SK-N-SH (cell line): Measurements from ENCODE around the gene CD300H. TPM values are rescaled to one million over a fixed set of nuclear protein-coding genes. Genes with fewer than 3 reads are reported as not detected.

Experiments used
- CTCF ChIA-PET: fragments of 300-600, 350-600 bp; formaldehyde crosslinking; extraction: SDS; loops from one replicate; lab custom pipeline; 2021; lab: Yijun Ruan, JAX
- POLR2A ChIA-PET: fragments of 350-600 bp; sonication (Branson Sonifier 250); formaldehyde crosslinking; extraction: SDS; loops from one replicate; lab custom pipeline; 2020; ENCODE audit warnings: antibody characterized with exemption, inconsistent platforms; lab: Yijun Ruan, JAX
- DNase-seq: peaks from one replicate; pipeline ENCODE4 v3.0.0; 2012
- H2AFZ ChIP-seq: fragments of 200-600 bp; sonication (generic); 2 replicates; pipeline ENCODE4 v1.8.1; 2016; ENCODE audit warnings: antibody characterized with exemption, mild to moderate bottlenecking, low read depth
- H3F3A ChIP-seq: fragments of 200-600 bp; sonication (generic); replicated peaks from 2 replicates; pipeline ENCODE3; 2016; ENCODE audit warnings: antibody characterized with exemption, mild to moderate bottlenecking; ENCODE audit not compliant: insufficient read depth
- H3K27ac ChIP-seq, 2 experiments: fragments of 200-500 bp in 1 of 2; fragments of 200-600 bp in 1 of 2; sonication (Bioruptor generic) in 1 of 2; sonication (generic), shearing (Covaris generic) in 1 of 2; 2 replicates each; pipeline versions ENCODE4 v1.5.1 to v1.6.1; 2014 to 2016; ENCODE audit warnings: low read depth in 2 of 2, inconsistent platforms in 1 of 2, low read length in 1 of 2, mild to moderate bottlenecking in 1 of 2, mixed read lengths in 1 of 2
- H3K27me3 ChIP-seq: fragments of 200-600 bp; sonication (generic), shearing (Covaris generic); 2 replicates; pipeline ENCODE4 v1.6.1; 2016; ENCODE audit warnings: mixed run types; ENCODE audit not compliant: insufficient read depth
- H3K36me3 ChIP-seq, 2 experiments: fragments of 200-500 bp in 1 of 2; fragments of 200-600 bp in 1 of 2; sonication (Bioruptor generic) in 1 of 2; sonication (generic) in 1 of 2; replicated peaks in 1 of 2; 2 replicates each; pipeline versions ENCODE3 to v1.5.1; 2014 to 2016; ENCODE audit warnings: low read length in 1 of 2, mild to moderate bottlenecking in 1 of 2; ENCODE audit not compliant: insufficient read depth in 2 of 2, control insufficient read depth in 1 of 2
- H3K4me1 ChIP-seq, 2 experiments: fragments of 200-500 bp in 1 of 2; fragments of 200-600 bp in 1 of 2; sonication (Bioruptor generic) in 1 of 2; sonication (generic), shearing (Covaris generic) in 1 of 2; 2 replicates each; pipeline versions ENCODE4 v1.5.1 to v1.6.1; 2014 to 2016; ENCODE audit warnings: low read depth in 1 of 2, low read length in 1 of 2, mixed run types in 1 of 2; ENCODE audit not compliant: insufficient read depth in 2 of 2, control insufficient read depth in 1 of 2
- H3K4me2 ChIP-seq: fragments of 200-600 bp; sonication (generic), shearing (Covaris generic); 2 replicates; pipeline ENCODE4 v1.6.1; 2017; ENCODE audit warnings: mixed run types
- H3K4me3 ChIP-seq, 2 experiments: fragments of 200-500 bp in 1 of 2; fragments of 200-600 bp in 1 of 2; sonication (Bioruptor generic) in 1 of 2; sonication (generic), shearing (Covaris generic) in 1 of 2; 2 replicates each; pipeline versions ENCODE4 v1.5.1 to v1.8.1; 2014 to 2016; ENCODE audit warnings: low read depth in 2 of 2, inconsistent platforms in 1 of 2, low read length in 1 of 2, mild to moderate bottlenecking in 1 of 2, mixed read lengths in 1 of 2, moderate library complexity in 1 of 2
- H3K79me2 ChIP-seq: fragments of 200-600 bp; sonication (generic); 2 replicates; pipeline ENCODE4 v1.8.1; 2017; ENCODE audit warnings: mild to moderate bottlenecking; ENCODE audit not compliant: insufficient read depth
- H3K9ac ChIP-seq: fragments of 200-600 bp; sonication (generic); 2 replicates; pipeline ENCODE4 v1.6.1; 2017; ENCODE audit warnings: mixed run types
- H3K9me2 ChIP-seq: fragments of 200-600 bp; sonication (generic); 2 replicates; pipeline ENCODE4 v1.6.1; 2017; ENCODE audit warnings: mixed run types
- H3K9me3 ChIP-seq: fragments of 200-600 bp; sonication (generic); 2 replicates; pipeline ENCODE4 v1.6.1; 2017; ENCODE audit warnings: mixed run types, mild to moderate bottlenecking, moderate library complexity
- H4K20me1 ChIP-seq: fragments of 200-600 bp; sonication (generic); 2 replicates; pipeline ENCODE4 v1.6.1; 2017; ENCODE audit warnings: mild to moderate bottlenecking, mixed run types; ENCODE audit not compliant: insufficient read depth
- EP300 ChIP-seq, 2 experiments: IDR thresholded peaks; 2 replicates each; pipeline versions ENCODE4 v1.4.0 to v1.6.1; 2012; ENCODE audit warnings: borderline replicate concordance in 1 of 2, low read depth in 1 of 2, low read length in 1 of 2
- FOXJ3 ChIP-seq: sonication (generic); formaldehyde crosslinking; IDR thresholded peaks from 2 replicates; pipeline ENCODE4 v1.5.1; 2020; ENCODE audit warnings: mild to moderate bottlenecking, missing genetic modification reagents
- NFIC ChIP-seq: IDR thresholded peaks from 2 replicates; pipeline ENCODE4 v1.4.0; 2012; ENCODE audit warnings: borderline replicate concordance
- RFX5 ChIP-seq: IDR thresholded peaks from 2 replicates; pipeline ENCODE4 v1.6.1; 2012; ENCODE audit warnings: mild to moderate bottlenecking, improper control_type of control experiment, low read length
- RXRA ChIP-seq: IDR thresholded peaks from 2 replicates; pipeline ENCODE4 v1.4.0; 2012; ENCODE audit warnings: low read depth, mild to moderate bottlenecking, borderline replicate concordance
- SIN3A ChIP-seq: IDR thresholded peaks from 2 replicates; pipeline ENCODE4 v1.6.1; 2012; ENCODE audit warnings: low read depth, mild to moderate bottlenecking, low read length, moderate library complexity, borderline replicate concordance
- TCF12 ChIP-seq: IDR thresholded peaks from 2 replicates; pipeline ENCODE4 v1.4.0; 2012
- YY1 ChIP-seq: IDR thresholded peaks from 2 replicates; pipeline ENCODE4 v1.4.0; 2012; ENCODE audit warnings: low read depth, mild to moderate bottlenecking
- WGBS: methylation state at CpG from one replicate; pipeline ENCODE4 v1.1.6; 2017; ENCODE audit warnings: low lambda C conversion rate; 5-methylcytosine and 5-hydroxymethylcytosine counted together
- polyA plus RNA-seq, 3 experiments: library from polyadenylated mRNA; depleted of rRNA; stranded (reverse); fragments of >200 nt; gene quantifications; 2 replicates each; pipeline ENCODE4 v1.2.3, GENCODE V29; 2012
- TF ChIP-seq, protein P1 (sequence below): IDR thresholded peaks from 2 replicates; pipeline ENCODE4 v1.4.0; 2012; ENCODE audit warnings: low read depth
- TF ChIP-seq, protein P2 (sequence below): fragments of 200-600 bp; sonication (generic); IDR thresholded peaks from 2 replicates; pipeline ENCODE4 v1.6.1; 2017; ENCODE audit warnings: antibody characterized with exemption, mild to moderate bottlenecking, moderate library complexity
- TF ChIP-seq, protein P3 (sequence below): IDR thresholded peaks from 2 replicates; pipeline ENCODE4 v1.6.1; 2012; ENCODE audit warnings: mild to moderate bottlenecking, low read depth, low read length, moderate library complexity
- TF ChIP-seq, protein P4 (sequence below): IDR thresholded peaks from 2 replicates; pipeline ENCODE4 v1.4.0; 2012; ENCODE audit warnings: low read depth, borderline replicate concordance

Gene CD300H
- polyA plus RNA-seq, 1 of the 3 experiments (the other 2 are of a cell fraction), result not detected

DNA sequence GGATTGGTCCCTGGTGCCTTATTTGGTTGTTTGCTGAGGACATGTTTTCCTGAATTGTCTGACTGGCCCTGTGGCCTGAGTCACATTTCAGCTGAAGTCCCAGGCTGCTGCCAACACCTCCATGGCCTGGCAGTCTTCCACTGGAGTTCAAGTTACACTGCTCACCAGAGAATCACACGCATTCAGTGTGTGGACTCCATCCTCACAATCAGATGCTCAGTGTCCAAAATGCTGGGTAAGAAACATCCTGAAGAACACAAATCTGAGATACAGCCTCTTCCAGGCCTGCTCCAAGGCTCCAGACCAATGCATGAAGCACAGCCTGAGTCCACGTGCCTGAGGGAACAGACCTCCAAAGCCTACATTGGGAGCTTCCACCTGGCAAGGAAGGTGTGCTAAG is 55.3 kb downstream of the CD300H start:
- H3K9me2 ChIP-seq, result no peaks in the 10 kb centered on the region
- H3K4me1 ChIP-seq, result no peaks in the 10 kb centered on the region
- no peak overlapping the region for H3K4me2 ChIP-seq
- H3K27me3 ChIP-seq, result no peaks in the 10 kb centered on the region
- ChIA-PET CTCF (interaction anchor here (0.8 to 1.5 kb wide), 7 partner anchors 9 to 145 kb away, joined by 3 to 5 read pairs (median 3); no protein-coding TSS in a partner anchor), POLR2A (no interaction called here)
- no peaks in the 10 kb centered on the region for H3K36me3 ChIP-seq
- no peak overlapping the region for H3K27ac ChIP-seq
- no peaks in the 10 kb centered on the region for H4K20me1 ChIP-seq
- no peak overlapping the region for H2AFZ ChIP-seq
- no peak overlapping the region for H3K9ac ChIP-seq
- H3K79me2 ChIP-seq, result no peaks in the 10 kb centered on the region
- peaks cover 13% of the 10 kb centered on the region for H3F3A ChIP-seq
- H3K9me3 ChIP-seq, result peaks cover 9% of the 10 kb centered on the region
- WGBS, result 16% methylated on average over 2 of the region's 2 CpGs
- no peak for DNase-seq
- TF ChIP-seq, protein P1, sequence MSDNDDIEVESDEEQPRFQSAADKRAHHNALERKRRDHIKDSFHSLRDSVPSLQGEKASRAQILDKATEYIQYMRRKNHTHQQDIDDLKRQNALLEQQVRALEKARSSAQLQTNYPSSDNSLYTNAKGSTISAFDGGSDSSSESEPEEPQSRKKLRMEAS, result no peak
- no peak for TF ChIP-seq FOXJ3 (CRISPR knock-in tag)
- TF ChIP-seq RFX5, result no peak
- TF ChIP-seq YY1, result no peak
- no peak for TF ChIP-seq TCF12
- TF ChIP-seq, protein P2, sequence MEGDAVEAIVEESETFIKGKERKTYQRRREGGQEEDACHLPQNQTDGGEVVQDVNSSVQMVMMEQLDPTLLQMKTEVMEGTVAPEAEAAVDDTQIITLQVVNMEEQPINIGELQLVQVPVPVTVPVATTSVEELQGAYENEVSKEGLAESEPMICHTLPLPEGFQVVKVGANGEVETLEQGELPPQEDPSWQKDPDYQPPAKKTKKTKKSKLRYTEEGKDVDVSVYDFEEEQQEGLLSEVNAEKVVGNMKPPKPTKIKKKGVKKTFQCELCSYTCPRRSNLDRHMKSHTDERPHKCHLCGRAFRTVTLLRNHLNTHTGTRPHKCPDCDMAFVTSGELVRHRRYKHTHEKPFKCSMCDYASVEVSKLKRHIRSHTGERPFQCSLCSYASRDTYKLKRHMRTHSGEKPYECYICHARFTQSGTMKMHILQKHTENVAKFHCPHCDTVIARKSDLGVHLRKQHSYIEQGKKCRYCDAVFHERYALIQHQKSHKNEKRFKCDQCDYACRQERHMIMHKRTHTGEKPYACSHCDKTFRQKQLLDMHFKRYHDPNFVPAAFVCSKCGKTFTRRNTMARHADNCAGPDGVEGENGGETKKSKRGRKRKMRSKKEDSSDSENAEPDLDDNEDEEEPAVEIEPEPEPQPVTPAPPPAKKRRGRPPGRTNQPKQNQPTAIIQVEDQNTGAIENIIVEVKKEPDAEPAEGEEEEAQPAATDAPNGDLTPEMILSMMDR, result no peak
- TF ChIP-seq, protein P3, sequence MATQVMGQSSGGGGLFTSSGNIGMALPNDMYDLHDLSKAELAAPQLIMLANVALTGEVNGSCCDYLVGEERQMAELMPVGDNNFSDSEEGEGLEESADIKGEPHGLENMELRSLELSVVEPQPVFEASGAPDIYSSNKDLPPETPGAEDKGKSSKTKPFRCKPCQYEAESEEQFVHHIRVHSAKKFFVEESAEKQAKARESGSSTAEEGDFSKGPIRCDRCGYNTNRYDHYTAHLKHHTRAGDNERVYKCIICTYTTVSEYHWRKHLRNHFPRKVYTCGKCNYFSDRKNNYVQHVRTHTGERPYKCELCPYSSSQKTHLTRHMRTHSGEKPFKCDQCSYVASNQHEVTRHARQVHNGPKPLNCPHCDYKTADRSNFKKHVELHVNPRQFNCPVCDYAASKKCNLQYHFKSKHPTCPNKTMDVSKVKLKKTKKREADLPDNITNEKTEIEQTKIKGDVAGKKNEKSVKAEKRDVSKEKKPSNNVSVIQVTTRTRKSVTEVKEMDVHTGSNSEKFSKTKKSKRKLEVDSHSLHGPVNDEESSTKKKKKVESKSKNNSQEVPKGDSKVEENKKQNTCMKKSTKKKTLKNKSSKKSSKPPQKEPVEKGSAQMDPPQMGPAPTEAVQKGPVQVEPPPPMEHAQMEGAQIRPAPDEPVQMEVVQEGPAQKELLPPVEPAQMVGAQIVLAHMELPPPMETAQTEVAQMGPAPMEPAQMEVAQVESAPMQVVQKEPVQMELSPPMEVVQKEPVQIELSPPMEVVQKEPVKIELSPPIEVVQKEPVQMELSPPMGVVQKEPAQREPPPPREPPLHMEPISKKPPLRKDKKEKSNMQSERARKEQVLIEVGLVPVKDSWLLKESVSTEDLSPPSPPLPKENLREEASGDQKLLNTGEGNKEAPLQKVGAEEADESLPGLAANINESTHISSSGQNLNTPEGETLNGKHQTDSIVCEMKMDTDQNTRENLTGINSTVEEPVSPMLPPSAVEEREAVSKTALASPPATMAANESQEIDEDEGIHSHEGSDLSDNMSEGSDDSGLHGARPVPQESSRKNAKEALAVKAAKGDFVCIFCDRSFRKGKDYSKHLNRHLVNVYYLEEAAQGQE, result no peak
- no peak for TF ChIP-seq NFIC
- no peak for TF ChIP-seq RXRA
- TF ChIP-seq, protein P4, sequence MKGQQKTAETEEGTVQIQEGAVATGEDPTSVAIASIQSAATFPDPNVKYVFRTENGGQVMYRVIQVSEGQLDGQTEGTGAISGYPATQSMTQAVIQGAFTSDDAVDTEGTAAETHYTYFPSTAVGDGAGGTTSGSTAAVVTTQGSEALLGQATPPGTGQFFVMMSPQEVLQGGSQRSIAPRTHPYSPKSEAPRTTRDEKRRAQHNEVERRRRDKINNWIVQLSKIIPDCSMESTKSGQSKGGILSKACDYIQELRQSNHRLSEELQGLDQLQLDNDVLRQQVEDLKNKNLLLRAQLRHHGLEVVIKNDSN, result no peak
- TF ChIP-seq SIN3A, result no peak
- no peak for TF ChIP-seq EP300 (IDR thresholded peaks at IDR 0.05; ENCODE audit: borderline replicate concordance in 1 of 2, low read depth in 1 of 2, low read length in 1 of 2)
- TF ChIP-seq, all 33 proteins: peak for 0
- no peak overlapping the region for H3K4me3 ChIP-seq

Other genes starting within 250 kb of the CD300H start
- gene KIF19, start 241.3 kb downstream of the CD300H start, polyA plus RNA-seq (2012; rRNA removed), result not detected in 2 replicates
- not detected in 2 replicates for gene BTBD17, start 205.6 kb downstream of the CD300H start, polyA plus RNA-seq (2012; rRNA removed)
- gene GPR142, start 200.0 kb downstream of the CD300H start, polyA plus RNA-seq (2012; rRNA removed), result not detected in 2 replicates
- gene GPRC5C, start 135.4 kb downstream of the CD300H start, polyA plus RNA-seq (2012; rRNA removed), result not detected in 2 replicates
- gene CD300A, start 100.9 kb downstream of the CD300H start, polyA plus RNA-seq (2012; rRNA removed), result not detected in 2 replicates
- not detected in 2 replicates for gene CD300LB, start 36.0 kb downstream of the CD300H start, polyA plus RNA-seq (2012; rRNA removed)
- gene CD300C, start 21.4 kb downstream of the CD300H start, polyA plus RNA-seq (2012; rRNA removed), result not detected in 2 replicates
- not detected in 2 replicates for gene CD300LD, start 24.8 kb upstream of the CD300H start, polyA plus RNA-seq (2012; rRNA removed)
- not detected in 2 replicates for gene CD300E, start 56.2 kb upstream of the CD300H start, polyA plus RNA-seq (2012; rRNA removed)
- not detected in 2 replicates for gene CD300LF, start 145.4 kb upstream of the CD300H start, polyA plus RNA-seq (2012; rRNA removed)
- gene RAB37, start 169.7 kb upstream of the CD300H start, polyA plus RNA-seq (2012; rRNA removed), result 0.13 and 0.25 TPM in 2 replicates
- 26.9 and 40.1 TPM in 2 replicates for gene NHERF1, start 181.1 kb upstream of the CD300H start, polyA plus RNA-seq (2012; rRNA removed)
- gene NAT9, start 208.8 kb upstream of the CD300H start, polyA plus RNA-seq (2012; rRNA removed), result 117 and 190 TPM in 2 replicates